Adrenal gland (tissue), 5 donors: ENCODE data around the gene FLRT1.

Source experiments
- CTCF ChIP-seq, 6 experiments: fragments of 450-650 bp in 4 of 6; fragments of 200-600 bp in 2 of 6; sonication (generic) in 1 of 6; IDR thresholded peaks; 1 replicate in 5 of 6; 2 replicates in 1 of 6; pipeline versions ENCODE4 v1.5.1 to v1.8.0; 2016 to 2021; ENCODE audit warnings: antibody characterized with exemption in 6 of 6, mild to moderate bottlenecking in 2 of 6, moderate library complexity in 1 of 6
- POLR2A ChIP-seq, 2 donors: fragments of 450-650 bp; IDR thresholded peaks; one replicate each; pipeline ENCODE4 v1.6.1; 2017; ENCODE audit warnings: antibody characterized with exemption in 2 of 2, mild to moderate bottlenecking in 2 of 2, moderate library complexity in 1 of 2
- donor health status: DM: no; HTN: no; CAD: no.

GRCh38 chr11:64032050-64032449 lies 3.7 kb upstream of the FLRT1 start:
- TF ChIP-seq CTCF (IDR thresholded peaks at IDR 0.05) (no peak), POLR2A (IDR thresholded peaks at IDR 0.05) (no peak)
